Measurements from ENCODE around the gene BOD1L1. TPM values are rescaled to one million over a fixed set of nuclear protein-coding genes. Genes with fewer than 3 reads are reported as not detected.
A peak's percentile ranks its signal among the peaks of the same experiment; 100 is the strongest.

The BOD1L1 gene
- total and polyA plus RNA-seq, 2 donors (not counting 1 experiment from before 2014, with no cell fraction given): 20.1 to 34.3 TPM

- Histone ChIP-seq H3K79me2 (ENCODE audit: control insufficient read depth, insufficient read depth, low read length) (no peaks in the 10 kb centered on the region), H3K4me2 (ENCODE audit: extremely low read depth, insufficient read depth, low read length) (no peak overlapping the region), H3K9me3 (ENCODE audit: control insufficient read depth, insufficient read depth, low read depth, low read length) (no peaks in the 10 kb centered on the region), H3K9ac (ENCODE audit: insufficient read depth, low read length) (no peak overlapping the region), H3K36me3 (ENCODE audit: control insufficient read depth, insufficient read depth, low read length) (no peaks in the 10 kb centered on the region), H3K27me3 (ENCODE audit: control insufficient read depth, insufficient read depth, low read length) (peaks cover 77% of the 10 kb centered on the region), H3K4me1 (ENCODE audit: control insufficient read depth, extremely low read depth, insufficient read depth, low read length) (no peaks in the 10 kb centered on the region), H3K27ac (ENCODE audit: insufficient read depth, low read length) (no peak overlapping the region), H4K20me1 (ENCODE audit: control insufficient read depth, extremely low read depth, insufficient read depth, low read length) (no peaks in the 10 kb centered on the region), H3K4me3 (replicated peaks in 1 of 4; ENCODE audit: control extremely low read depth in 1 of 4, insufficient read depth in 1 of 4, low read depth in 3 of 4, low read length in 4 of 4) (no peak overlapping the region), H2AFZ (ENCODE audit: low read length) (no peak overlapping the region)
- no peak for DNase-seq (ENCODE audit: low read depth in 2 of 2)
- TF ChIP-seq EZH2 (IDR thresholded peaks at IDR 0.05; ENCODE audit: low read length, missing control alignments): no peak
- TF ChIP-seq CTCF (conservative IDR thresholded peaks at IDR 0.05 in 1 of 2, IDR thresholded peaks at IDR 0.05 in 1 of 2; ENCODE audit: low read depth in 1 of 2, low read length in 2 of 2): no peak
Measured at GRCh38 chr4:13541176-13541604, 86.3 kb downstream of the BOD1L1 start.

- TF ChIP-seq CTCF (conservative IDR thresholded peaks at IDR 0.05 in 1 of 2, IDR thresholded peaks at IDR 0.05 in 1 of 2; ENCODE audit: low read depth in 1 of 2, low read length in 2 of 2) (no peak), EZH2 (IDR thresholded peaks at IDR 0.05; ENCODE audit: low read length, missing control alignments) (no peak)
- Histone ChIP-seq H3K9ac (ENCODE audit: insufficient read depth, low read length) (no peak overlapping the region), H4K20me1 (ENCODE audit: control insufficient read depth, extremely low read depth, insufficient read depth, low read length) (no peaks in the 10 kb centered on the region), H3K27ac (ENCODE audit: insufficient read depth, low read length) (no peak overlapping the region), H3K9me3 (ENCODE audit: control insufficient read depth, insufficient read depth, low read depth, low read length) (no peaks in the 10 kb centered on the region), H3K27me3 (ENCODE audit: control insufficient read depth, insufficient read depth, low read length) (peaks cover 78% of the 10 kb centered on the region), H3K4me2 (ENCODE audit: extremely low read depth, insufficient read depth, low read length) (no peak overlapping the region), H2AFZ (ENCODE audit: low read length) (no peak overlapping the region), H3K79me2 (ENCODE audit: control insufficient read depth, insufficient read depth, low read length) (no peaks in the 10 kb centered on the region), H3K4me1 (ENCODE audit: control insufficient read depth, extremely low read depth, insufficient read depth, low read length) (no peaks in the 10 kb centered on the region), H3K4me3 (replicated peaks in 1 of 4; ENCODE audit: control extremely low read depth in 1 of 4, insufficient read depth in 1 of 4, low read depth in 3 of 4, low read length in 4 of 4) (no peak overlapping the region), H3K36me3 (ENCODE audit: control insufficient read depth, insufficient read depth, low read length) (no peaks in the 10 kb centered on the region)
- DNase-seq (ENCODE audit: low read depth in 2 of 2): no peak
Measured at GRCh38 chr4:13540446-13541175, 86.9 kb downstream of the BOD1L1 start.

- Histone ChIP-seq H3K4me3 (replicated peaks in 1 of 4; ENCODE audit: control extremely low read depth in 1 of 4, insufficient read depth in 1 of 4, low read depth in 3 of 4, low read length in 4 of 4) (no peak overlapping the region), H3K79me2 (ENCODE audit: control insufficient read depth, insufficient read depth, low read length) (no peaks in the 10 kb centered on the region), H4K20me1 (ENCODE audit: control insufficient read depth, extremely low read depth, insufficient read depth, low read length) (no peaks in the 10 kb centered on the region), H3K9me3 (ENCODE audit: control insufficient read depth, insufficient read depth, low read depth, low read length) (no peaks in the 10 kb centered on the region), H3K9ac (ENCODE audit: insufficient read depth, low read length) (no peak overlapping the region), H3K4me2 (ENCODE audit: extremely low read depth, insufficient read depth, low read length) (no peak overlapping the region), H3K27me3 (ENCODE audit: control insufficient read depth, insufficient read depth, low read length) (peaks cover 84% of the 10 kb centered on the region), H3K27ac (ENCODE audit: insufficient read depth, low read length) (no peak overlapping the region), H3K36me3 (ENCODE audit: control insufficient read depth, insufficient read depth, low read length) (no peaks in the 10 kb centered on the region), H2AFZ (ENCODE audit: low read length) (no peak overlapping the region), H3K4me1 (ENCODE audit: control insufficient read depth, extremely low read depth, insufficient read depth, low read length) (no peaks in the 10 kb centered on the region)
- DNase-seq (ENCODE audit: low read depth in 2 of 2): no peak
- TF ChIP-seq CTCF (conservative IDR thresholded peaks at IDR 0.05 in 1 of 2, IDR thresholded peaks at IDR 0.05 in 1 of 2; ENCODE audit: low read depth in 1 of 2, low read length in 2 of 2) (no peak), EZH2 (IDR thresholded peaks at IDR 0.05; ENCODE audit: low read length, missing control alignments) (peak; percentile 83)
Measured at GRCh38 chr4:13539619-13540445, 87.7 kb downstream of the BOD1L1 start.
